Measurements from ENCODE around the gene CLOCK.

GRCh38 chr4:55499495-55499894 lies 47.2 kb downstream of the CLOCK start:
- TF ChIP-seq ZNF274 (IDR thresholded peaks at IDR 0.05; ENCODE audit: low read depth, low read length) (no peak), SUZ12 (IDR thresholded peaks at IDR 0.05; ENCODE audit: extremely low read depth, insufficient read depth, insufficient read length) (no peak)
